ENCODE results near the gene PSMD1.

The PSMD1 gene

DNA sequence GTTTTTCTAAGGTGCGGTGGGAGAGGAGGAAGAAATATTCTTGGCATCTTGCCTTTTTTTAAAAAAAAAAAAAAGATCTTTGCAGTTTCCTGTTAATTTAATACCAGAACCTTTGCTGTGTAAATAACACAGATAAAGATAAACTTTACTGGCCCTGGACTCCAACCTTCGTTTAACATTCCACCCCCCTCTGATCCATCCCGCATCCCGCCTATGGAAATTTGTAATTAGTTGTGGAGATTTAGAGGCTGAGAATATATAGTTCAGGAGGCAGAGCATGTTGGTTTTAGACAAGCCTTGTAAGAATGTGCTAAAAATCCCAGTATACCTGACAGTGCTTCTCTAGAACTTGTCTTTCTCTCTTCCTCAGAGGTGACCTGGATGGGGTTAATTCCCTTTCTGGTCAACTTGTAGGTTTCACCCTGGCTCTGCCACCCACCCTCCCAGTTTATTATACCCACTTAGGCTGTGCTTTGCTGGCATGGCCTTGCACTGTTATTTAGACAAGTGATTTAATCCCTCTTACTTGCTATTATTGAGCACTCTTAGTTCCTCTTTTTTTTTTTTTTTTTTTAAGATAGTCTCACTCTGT lies 22.3 kb upstream of the PSMD1 start:
- TF ChIP-seq, protein P1, sequence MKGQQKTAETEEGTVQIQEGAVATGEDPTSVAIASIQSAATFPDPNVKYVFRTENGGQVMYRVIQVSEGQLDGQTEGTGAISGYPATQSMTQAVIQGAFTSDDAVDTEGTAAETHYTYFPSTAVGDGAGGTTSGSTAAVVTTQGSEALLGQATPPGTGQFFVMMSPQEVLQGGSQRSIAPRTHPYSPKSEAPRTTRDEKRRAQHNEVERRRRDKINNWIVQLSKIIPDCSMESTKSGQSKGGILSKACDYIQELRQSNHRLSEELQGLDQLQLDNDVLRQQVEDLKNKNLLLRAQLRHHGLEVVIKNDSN (IDR thresholded peaks at IDR 0.05): no peak
- TF ChIP-seq NFIC (IDR thresholded peaks at IDR 0.05) (no peak), EP300 (IDR thresholded peaks at IDR 0.05; ENCODE audit: borderline replicate concordance) (no peak), CREB1 (IDR thresholded peaks at IDR 0.05; ENCODE audit: low read depth) (no peak), TAF1 (IDR thresholded peaks at IDR 0.05; ENCODE audit: low read depth) (no peak), TCF12 (IDR thresholded peaks at IDR 0.05; ENCODE audit: low read depth) (no peak), FOXM1 (IDR thresholded peaks at IDR 0.05; ENCODE audit: borderline replicate concordance, low read depth) (no peak), RAD21 (IDR thresholded peaks at IDR 0.05; ENCODE audit: low read depth) (no peak), REST (IDR thresholded peaks at IDR 0.05; ENCODE audit: low read depth) (no peak), EGR1 (IDR thresholded peaks at IDR 0.05) (no peak), ZBTB7A (IDR thresholded peaks at IDR 0.05; ENCODE audit: low read depth) (no peak), TEAD4 (IDR thresholded peaks at IDR 0.05) (no peak)

- no peak for TF ChIP-seq CREB1 (IDR thresholded peaks at IDR 0.05; ENCODE audit: low read depth)
- no peak for TF ChIP-seq EP300 (IDR thresholded peaks at IDR 0.05; ENCODE audit: borderline replicate concordance)
- no peak for TF ChIP-seq CEBPB (IDR thresholded peaks at IDR 0.05)
- TF ChIP-seq NFIC (IDR thresholded peaks at IDR 0.05): no peak
- TF ChIP-seq FOXM1 (IDR thresholded peaks at IDR 0.05; ENCODE audit: borderline replicate concordance, low read depth): no peak
- TF ChIP-seq RAD21 (IDR thresholded peaks at IDR 0.05; ENCODE audit: low read depth): no peak
- TF ChIP-seq REST (IDR thresholded peaks at IDR 0.05; ENCODE audit: low read depth): no peak
- no peak for TF ChIP-seq TAF1 (IDR thresholded peaks at IDR 0.05; ENCODE audit: low read depth)
- TF ChIP-seq YY1 (IDR thresholded peaks at IDR 0.05; ENCODE audit: low read depth): no peak
- TF ChIP-seq ZBTB7A (IDR thresholded peaks at IDR 0.05; ENCODE audit: low read depth): no peak
- TF ChIP-seq MAX (IDR thresholded peaks at IDR 0.05): no peak
- TF ChIP-seq, protein P1 (IDR thresholded peaks at IDR 0.05): no peak
- TF ChIP-seq TCF12 (IDR thresholded peaks at IDR 0.05; ENCODE audit: low read depth): no peak
- no peak for TF ChIP-seq EGR1 (IDR thresholded peaks at IDR 0.05)
- no peak for TF ChIP-seq TEAD4 (IDR thresholded peaks at IDR 0.05)
These were observed 20.5 kb upstream of the PSMD1 start for GRCh38 chr2:231036131-231036530.

GRCh38 chr2:231036578-231037106 lies 20.0 kb upstream of the PSMD1 start:
- TF ChIP-seq EGR1 (IDR thresholded peaks at IDR 0.05) (no peak), CEBPB (IDR thresholded peaks at IDR 0.05) (no peak), CREB1 (IDR thresholded peaks at IDR 0.05; ENCODE audit: low read depth) (no peak), TCF12 (IDR thresholded peaks at IDR 0.05; ENCODE audit: low read depth) (no peak), TEAD4 (IDR thresholded peaks at IDR 0.05) (no peak), REST (IDR thresholded peaks at IDR 0.05; ENCODE audit: low read depth) (no peak), TAF1 (IDR thresholded peaks at IDR 0.05; ENCODE audit: low read depth) (no peak), RAD21 (IDR thresholded peaks at IDR 0.05; ENCODE audit: low read depth) (no peak), YY1 (IDR thresholded peaks at IDR 0.05; ENCODE audit: low read depth) (no peak), NFIC (IDR thresholded peaks at IDR 0.05) (no peak), EP300 (IDR thresholded peaks at IDR 0.05; ENCODE audit: borderline replicate concordance) (no peak), MAX (IDR thresholded peaks at IDR 0.05) (no peak), FOXM1 (IDR thresholded peaks at IDR 0.05; ENCODE audit: borderline replicate concordance, low read depth) (no peak), ZBTB7A (IDR thresholded peaks at IDR 0.05; ENCODE audit: low read depth) (no peak)
- TF ChIP-seq, protein P1 (IDR thresholded peaks at IDR 0.05): no peak
